WTC11 (cell line): ENCODE results near the gene LEAP2.

Experiments used
- TF ChIP-seq, protein P1 (sequence below): fragments of 200-600 bp; IDR thresholded peaks from 2 replicates; pipeline ENCODE4 v1.8.0; 2022; ENCODE audit warnings: antibody characterized with exemption
- TF ChIP-seq, protein P2 (sequence below): sonication (generic); formaldehyde crosslinking; IDR thresholded peaks from 2 replicates; pipeline ENCODE4 v1.8.1; 2022; ENCODE audit warnings: mild to moderate bottlenecking, moderate library complexity, missing genetic modification reagents

DNA sequence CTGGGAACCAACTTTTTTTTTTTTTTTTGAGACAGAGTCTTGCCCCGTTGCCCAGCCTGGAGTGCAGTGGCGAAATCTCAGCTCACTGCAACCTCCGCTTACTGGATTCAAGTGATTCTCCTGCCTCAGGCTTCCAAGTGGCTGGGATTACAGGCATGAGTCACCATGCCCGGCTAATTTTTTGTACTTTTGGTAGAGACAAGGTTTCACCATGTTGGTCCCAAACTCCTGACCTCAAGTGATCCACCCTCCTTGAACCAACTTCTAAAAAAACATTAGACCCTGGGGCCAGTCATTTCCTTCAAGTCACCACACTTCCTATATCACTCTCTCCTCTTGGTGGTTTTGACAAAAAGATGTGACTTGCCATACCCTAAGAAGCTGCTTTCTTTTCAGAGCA is 32.2 kb upstream of the LEAP2 start:
- TF ChIP-seq, protein P1, sequence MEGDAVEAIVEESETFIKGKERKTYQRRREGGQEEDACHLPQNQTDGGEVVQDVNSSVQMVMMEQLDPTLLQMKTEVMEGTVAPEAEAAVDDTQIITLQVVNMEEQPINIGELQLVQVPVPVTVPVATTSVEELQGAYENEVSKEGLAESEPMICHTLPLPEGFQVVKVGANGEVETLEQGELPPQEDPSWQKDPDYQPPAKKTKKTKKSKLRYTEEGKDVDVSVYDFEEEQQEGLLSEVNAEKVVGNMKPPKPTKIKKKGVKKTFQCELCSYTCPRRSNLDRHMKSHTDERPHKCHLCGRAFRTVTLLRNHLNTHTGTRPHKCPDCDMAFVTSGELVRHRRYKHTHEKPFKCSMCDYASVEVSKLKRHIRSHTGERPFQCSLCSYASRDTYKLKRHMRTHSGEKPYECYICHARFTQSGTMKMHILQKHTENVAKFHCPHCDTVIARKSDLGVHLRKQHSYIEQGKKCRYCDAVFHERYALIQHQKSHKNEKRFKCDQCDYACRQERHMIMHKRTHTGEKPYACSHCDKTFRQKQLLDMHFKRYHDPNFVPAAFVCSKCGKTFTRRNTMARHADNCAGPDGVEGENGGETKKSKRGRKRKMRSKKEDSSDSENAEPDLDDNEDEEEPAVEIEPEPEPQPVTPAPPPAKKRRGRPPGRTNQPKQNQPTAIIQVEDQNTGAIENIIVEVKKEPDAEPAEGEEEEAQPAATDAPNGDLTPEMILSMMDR: no peak
- TF ChIP-seq, protein P2, sequence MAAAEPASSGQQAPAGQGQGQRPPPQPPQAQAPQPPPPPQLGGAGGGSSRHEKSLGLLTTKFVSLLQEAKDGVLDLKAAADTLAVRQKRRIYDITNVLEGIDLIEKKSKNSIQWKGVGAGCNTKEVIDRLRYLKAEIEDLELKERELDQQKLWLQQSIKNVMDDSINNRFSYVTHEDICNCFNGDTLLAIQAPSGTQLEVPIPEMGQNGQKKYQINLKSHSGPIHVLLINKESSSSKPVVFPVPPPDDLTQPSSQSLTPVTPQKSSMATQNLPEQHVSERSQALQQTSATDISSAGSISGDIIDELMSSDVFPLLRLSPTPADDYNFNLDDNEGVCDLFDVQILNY: no peak
